B cell (primary cell): ENCODE measurements around the gene CCDC117. TPM values are rescaled to one million over a fixed set of nuclear protein-coding genes. Genes with fewer than 3 reads are reported as not detected.
"Not testable (repeated sequence)": the region's sequence is repeated elsewhere in the genome, so short reads cannot be mapped to it uniquely, and the experiment has no call there.

Source experiments
- ATAC-seq: fragments of 200-7000 bp; cut with Tn5 transposase; one replicate; pipeline ENCODE4 v1.10.0; 2021; ENCODE audit warnings: low read depth, mild to moderate bottlenecking, moderate number of reproducible peaks, moderate library complexity
- CTCF ChIA-PET: fragments of 350-600 bp; sonication (Branson Sonifier 250); formaldehyde crosslinking; loops from one replicate; lab custom pipeline; 2021; ENCODE audit warnings: antibody characterized with exemption, inconsistent platforms; lab: Charles Lee
- POLR2A ChIA-PET: fragments of 350-600 bp; sonication (Branson Sonifier 250); formaldehyde crosslinking; loops from one replicate; lab custom pipeline; 2021; ENCODE audit warnings: antibody characterized with exemption; lab: Charles Lee
- DNase-seq: peaks from one replicate; pipeline ENCODE4 v3.0.0; 2013
- H2AFZ ChIP-seq: 2 replicates; pipeline ENCODE4 v1.6.1; 2012; ENCODE audit warnings: mild to moderate bottlenecking, low read depth, low read length; ENCODE audit not compliant: insufficient read depth, poor library complexity, severe bottlenecking
- H3K27ac ChIP-seq, 2 donors: 1 replicate in 1 of 2; 2 replicates in 1 of 2; pipeline ENCODE4 v1.5.1; 2012 to 2013; ENCODE audit warnings: low read length in 2 of 2, mild to moderate bottlenecking in 2 of 2, moderate library complexity in 1 of 2
- H3K27me3 ChIP-seq, 4 experiments: fragments of 200-600 bp in 1 of 4; sonication (generic) in 1 of 4; replicated peaks in 1 of 4; 1 replicate in 2 of 4; 2 replicates in 2 of 4; pipeline versions ENCODE4 v1.6.1 to v1.7.0; 2013 to 2016; ENCODE audit warnings: low read length in 3 of 4, mild to moderate bottlenecking in 2 of 4, mixed read lengths in 1 of 4, moderate library complexity in 1 of 4; ENCODE audit not compliant: insufficient read depth in 4 of 4, control insufficient read depth in 3 of 4; ENCODE audit errors: control extremely low read depth in 1 of 4
- H3K36me3 ChIP-seq, 2 experiments: replicated peaks in 1 of 2; 1 replicate in 1 of 2; 2 replicates in 1 of 2; pipeline versions ENCODE4 v1.6.1 to v1.7.1; 2013; ENCODE audit warnings: low read length in 1 of 2; ENCODE audit not compliant: insufficient read depth in 2 of 2, control insufficient read depth in 1 of 2; ENCODE audit errors: control extremely low read depth in 1 of 2, extremely low read depth in 1 of 2
- H3K4me1 ChIP-seq, 2 donors: fragments of 200-600 bp in 1 of 2; sonication (generic) in 1 of 2; 1 replicate in 1 of 2; 2 replicates in 1 of 2; pipeline versions ENCODE4 v1.5.1 to v1.6.1; 2013 to 2017; ENCODE audit warnings: low read length in 2 of 2; ENCODE audit not compliant: control insufficient read depth in 2 of 2, insufficient read depth in 2 of 2
- H3K4me2 ChIP-seq: replicated peaks from 2 replicates; pipeline ENCODE3; 2012; ENCODE audit warnings: mild to moderate bottlenecking, low read depth, low read length; ENCODE audit not compliant: poor library complexity, severe bottlenecking
- H3K4me3 ChIP-seq, 5 experiments: fragments of 200-600 bp in 1 of 5; sonication (generic) in 1 of 5; 1 replicate in 3 of 5; 2 replicates in 2 of 5; pipeline versions ENCODE4 v1.5.1 to v1.7.0; 2011 to 2016; ENCODE audit warnings: low read length in 4 of 5, mild to moderate bottlenecking in 4 of 5, low read depth in 2 of 5, control low read depth in 1 of 5, moderate library complexity in 1 of 5; ENCODE audit not compliant: insufficient read depth in 1 of 5; ENCODE audit errors: control extremely low read depth in 1 of 5, extremely low read depth in 1 of 5
- H3K79me2 ChIP-seq: fragments of 200-600 bp; sonication (generic); one replicate; pipeline ENCODE4 v1.6.0; 2016; ENCODE audit warnings: low read length; ENCODE audit not compliant: control insufficient read depth, insufficient read depth
- H3K9ac ChIP-seq: fragments of 200-600 bp; sonication (generic); 2 replicates; pipeline ENCODE4 v1.6.1; 2017; ENCODE audit warnings: mild to moderate bottlenecking, low read length, moderate library complexity
- H3K9me3 ChIP-seq, 3 donors: one replicate each; pipeline versions ENCODE4 v1.6.1 to v1.7.1; 2013; ENCODE audit warnings: low read length in 2 of 3; ENCODE audit not compliant: control insufficient read depth in 2 of 3, insufficient read depth in 1 of 3; ENCODE audit errors: control extremely low read depth in 1 of 3
- H4K20me1 ChIP-seq: 2 replicates; pipeline ENCODE4 v1.6.0; 2012; ENCODE audit warnings: mild to moderate bottlenecking, low read length; ENCODE audit not compliant: insufficient read depth, control insufficient read depth, poor library complexity, severe bottlenecking
- H3K27ac Mint-ChIP-seq: one replicate; pipeline ENCODE4 v1.8.0; 2021; ENCODE audit warnings: mixed read lengths
- H3K27me3 Mint-ChIP-seq: one replicate; pipeline ENCODE4 v1.8.0; 2021; ENCODE audit warnings: mixed read lengths
- H3K4me1 Mint-ChIP-seq: one replicate; pipeline ENCODE4 v1.8.0; 2021; ENCODE audit warnings: mixed read lengths
- H3K4me3 Mint-ChIP-seq: one replicate; pipeline ENCODE4 v1.8.0; 2021; ENCODE audit warnings: mixed read lengths
- H3K9me3 Mint-ChIP-seq: one replicate; pipeline ENCODE4 v1.8.0; 2022; ENCODE audit warnings: mixed read lengths; ENCODE audit not compliant: insufficient read depth
- EZH2 ChIP-seq: IDR thresholded peaks from 2 replicates; pipeline ENCODE4 v1.6.1; 2012; ENCODE audit warnings: borderline replicate concordance, low read depth, mild to moderate bottlenecking, moderate library complexity, low read length; ENCODE audit not compliant: insufficient read depth, poor library complexity, severe bottlenecking
- WGBS: methylation state at CpG from one replicate; pipeline ENCODE4 v1.1.5; 2013; ENCODE audit warnings: missing lambda C conversion rate; ENCODE audit not compliant: insufficient coverage; 5-methylcytosine and 5-hydroxymethylcytosine counted together
- intact Hi-C: fragments of 100-400 bp; cut with micrococcal nuclease; formaldehyde crosslinking; loops from one replicate; pipeline ENCODE4 v1.10.0; 2022
- polyA plus RNA-seq: library from polyadenylated mRNA; depleted of rRNA; stranded (reverse); fragments of >200 nt; gene quantifications from 2 replicates; pipeline ENCODE4 v1.2.3, GENCODE V29; 2012
- total RNA-seq, 2 donors: library from RNA; stranded (reverse); fragments of 120-200 nt in 1 of 2; gene quantifications; 1 replicate in 1 of 2; 2 replicates in 1 of 2; pipeline versions ENCODE4 v1.2.3 to v1.2.4, GENCODE V29; 2013 to 2022
- TF ChIP-seq, protein P1 (sequence below): fragments of 200-600 bp; IDR thresholded peaks from one replicate; pipeline ENCODE4 v1.8.0; 2022; ENCODE audit warnings: antibody characterized with exemption, mild to moderate bottlenecking

CCDC117 gene
- total and polyA plus RNA-seq, 2 donors (not counting 1 experiment from before 2014, with no cell fraction given) = 7.7 to 25.6 TPM

DNA sequence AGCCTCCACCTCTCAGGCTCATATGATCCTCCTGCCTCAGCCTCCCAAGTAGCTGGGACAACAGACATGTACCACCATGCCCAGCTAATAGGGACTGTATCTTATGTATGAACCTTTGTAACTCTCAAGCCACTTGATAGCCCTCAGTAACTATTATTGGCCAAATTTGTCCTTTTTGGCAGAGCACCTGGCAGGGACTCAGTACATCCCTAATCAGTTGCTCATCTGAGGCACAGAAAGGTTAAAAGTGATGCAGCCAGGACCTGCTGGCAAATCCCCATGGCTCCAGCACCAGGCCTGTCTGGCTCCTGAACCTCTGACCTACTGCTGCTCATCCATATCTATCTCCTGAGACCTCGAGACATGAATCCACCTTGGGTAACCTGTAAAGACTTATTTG is 49.0 kb downstream of the CCDC117 start:
- ChIA-PET POLR2A (interaction anchor here (0.6 kb wide), 1 partner anchor 28 kb away, joined by 4 read pairs; no protein-coding TSS in a partner anchor), CTCF (interaction anchor here (4.4 kb wide), 1 partner anchor 220 kb away, joined by 24 read pairs; no protein-coding TSS in a partner anchor)
- Mint-ChIP-seq H3K9me3 (no peaks in the 10 kb centered on the region), H3K4me3 (no peak overlapping the region), H3K27ac (no peak overlapping the region), H3K4me1 (peaks cover 25% of the 10 kb centered on the region), H3K27me3 (no peaks in the 10 kb centered on the region)
- no peak overlapping the region for H3K4me3 ChIP-seq
- H3K9me3 ChIP-seq = no peaks in the 10 kb centered on the region
- no CpG with 5 or more reads among the region's 1 CpG for WGBS
- intact Hi-C loops = no loop called here
- H3K9ac ChIP-seq = no peak overlapping the region
- H3K36me3 ChIP-seq = no peaks in the 10 kb centered on the region
- DNase-seq (no peak), ATAC-seq (no peak)
- TF ChIP-seq EZH2 = no peak
- TF ChIP-seq, protein P1, sequence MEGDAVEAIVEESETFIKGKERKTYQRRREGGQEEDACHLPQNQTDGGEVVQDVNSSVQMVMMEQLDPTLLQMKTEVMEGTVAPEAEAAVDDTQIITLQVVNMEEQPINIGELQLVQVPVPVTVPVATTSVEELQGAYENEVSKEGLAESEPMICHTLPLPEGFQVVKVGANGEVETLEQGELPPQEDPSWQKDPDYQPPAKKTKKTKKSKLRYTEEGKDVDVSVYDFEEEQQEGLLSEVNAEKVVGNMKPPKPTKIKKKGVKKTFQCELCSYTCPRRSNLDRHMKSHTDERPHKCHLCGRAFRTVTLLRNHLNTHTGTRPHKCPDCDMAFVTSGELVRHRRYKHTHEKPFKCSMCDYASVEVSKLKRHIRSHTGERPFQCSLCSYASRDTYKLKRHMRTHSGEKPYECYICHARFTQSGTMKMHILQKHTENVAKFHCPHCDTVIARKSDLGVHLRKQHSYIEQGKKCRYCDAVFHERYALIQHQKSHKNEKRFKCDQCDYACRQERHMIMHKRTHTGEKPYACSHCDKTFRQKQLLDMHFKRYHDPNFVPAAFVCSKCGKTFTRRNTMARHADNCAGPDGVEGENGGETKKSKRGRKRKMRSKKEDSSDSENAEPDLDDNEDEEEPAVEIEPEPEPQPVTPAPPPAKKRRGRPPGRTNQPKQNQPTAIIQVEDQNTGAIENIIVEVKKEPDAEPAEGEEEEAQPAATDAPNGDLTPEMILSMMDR = no peak
- H3K79me2 ChIP-seq = no peaks in the 10 kb centered on the region
- H3K27me3 ChIP-seq = no peaks in the 10 kb centered on the region
- no peak overlapping the region for H3K27ac ChIP-seq
- no peaks in the 10 kb centered on the region for H4K20me1 ChIP-seq
- no peak overlapping the region for H2AFZ ChIP-seq
- no peak overlapping the region for H3K4me2 ChIP-seq
- peaks cover 13 to 20% of the 10 kb centered on the region in 2 donors for H3K4me1 ChIP-seq

DNA sequence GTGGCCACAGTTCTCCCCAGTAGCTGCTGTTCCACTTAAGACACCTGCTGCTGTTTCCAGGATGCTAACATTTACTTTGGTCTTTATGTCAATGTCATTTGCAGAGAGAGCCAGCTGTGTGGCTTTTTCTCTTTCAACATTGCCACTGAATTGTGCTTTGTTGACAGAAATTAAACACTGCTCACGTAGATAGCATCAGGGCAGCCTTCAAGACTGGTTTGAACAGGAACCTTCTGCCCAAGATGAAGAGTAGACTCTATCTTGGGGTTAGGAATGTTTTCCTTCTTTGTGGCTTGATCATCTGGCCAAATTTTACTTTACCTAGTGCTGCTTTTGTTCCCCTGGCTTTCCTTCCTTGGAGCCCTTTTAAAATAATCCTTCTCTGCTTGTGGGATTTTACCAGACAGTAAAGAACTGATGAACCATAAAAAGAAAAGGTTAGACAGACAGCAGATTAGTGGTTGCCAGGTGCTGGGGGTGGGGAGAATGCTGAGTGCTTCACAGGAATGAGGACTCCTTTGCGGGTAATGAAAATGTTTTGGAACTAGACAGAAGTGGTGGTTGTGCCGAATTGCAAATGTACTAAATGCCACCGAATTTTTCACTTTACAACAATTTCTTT is 50.5 kb downstream of the CCDC117 start:
- POLR2A ChIA-PET = interaction anchor here (0.6 kb wide), 1 partner anchor 630 kb away, joined by 6 read pairs; no protein-coding TSS in a partner anchor
- H3K4me3 ChIP-seq = no peak overlapping the region
- H3K4me2 ChIP-seq = no peak overlapping the region
- CTCF ChIA-PET = no interaction called here
- intact Hi-C loops = no loop called here
- H3K9ac ChIP-seq = no peak overlapping the region
- H4K20me1 ChIP-seq = no peaks in the 10 kb centered on the region
- TF ChIP-seq EZH2 = no peak
- TF ChIP-seq, protein P1 = no peak
- no peaks in the 10 kb centered on the region for H3K27me3 ChIP-seq
- no peak overlapping the region for H3K27ac ChIP-seq
- 40% methylated on average over 1 of the region's 4 CpGs for whole genome bisulfite sequencing
- no peak for DNase-seq
- H3K4me1 Mint-ChIP-seq = peaks cover 21% of the 10 kb centered on the region
- no peaks in the 10 kb centered on the region for H3K36me3 ChIP-seq
- no peak overlapping the region for H3K27ac Mint-ChIP-seq
- H3K79me2 ChIP-seq = no peaks in the 10 kb centered on the region
- H3K4me3 Mint-ChIP-seq = no peak overlapping the region
- no peaks in the 10 kb centered on the region for H3K9me3 ChIP-seq
- H2AFZ ChIP-seq = no peak overlapping the region
- no peak for ATAC-seq
- H3K4me1 ChIP-seq = peaks cover 13 to 19% of the 10 kb centered on the region in 2 donors
- no peaks in the 10 kb centered on the region for H3K27me3 Mint-ChIP-seq
- H3K9me3 Mint-ChIP-seq = no peaks in the 10 kb centered on the region

DNA sequence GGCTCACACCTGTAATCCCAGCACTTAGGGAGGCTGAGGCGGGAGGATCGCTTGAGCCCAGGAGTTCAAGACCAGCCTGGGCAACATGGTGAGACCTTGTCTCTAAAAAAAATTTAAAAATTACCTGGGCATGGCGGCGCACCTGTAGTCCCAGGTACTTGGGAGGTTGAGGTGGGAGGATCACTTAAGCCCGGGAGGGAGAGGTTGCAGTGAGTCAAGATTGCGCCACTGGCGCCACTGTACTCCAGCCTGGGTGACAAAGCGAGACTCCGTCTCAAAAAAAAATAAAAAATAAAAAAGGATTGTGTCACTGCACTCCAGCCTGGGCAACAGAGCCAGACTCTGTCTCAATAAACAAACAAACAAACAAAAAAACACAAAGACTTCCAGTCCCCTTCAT is 52.0 kb downstream of the CCDC117 start:
- H3K27me3 Mint-ChIP-seq, H3K4me1 ChIP-seq, H3K79me2 ChIP-seq, H2AFZ ChIP-seq, H3K27ac ChIP-seq, H3K4me1 Mint-ChIP-seq, H3K9me3 ChIP-seq, H3K9me3 Mint-ChIP-seq, H3K27me3 ChIP-seq, H3K36me3 ChIP-seq, H3K27ac Mint-ChIP-seq, H4K20me1 ChIP-seq, POLR2A ChIA-PET, intact Hi-C loops, H3K4me3 ChIP-seq, CTCF ChIA-PET, DNase-seq, H3K4me3 Mint-ChIP-seq, H3K9ac ChIP-seq, ATAC-seq, H3K4me2 ChIP-seq: not testable (repeated sequence)
- 98% methylated on average over 7 of the region's 9 CpGs for WGBS
